HL-60 (cell line): ENCODE results near the gene SLC12A5.

Experiments used
- DNase-seq, 2 experiments: peaks; one replicate each; pipeline ENCODE4 v3.0.0-alpha.2; 2010 to 2020; ENCODE audit warnings: low read depth in 1 of 2, low spot score in 1 of 2
- H3K27ac ChIP-seq: fragments of 250-450 bp; sonication (Bioruptor Pico); replicated peaks from 2 replicates; pipeline ENCODE4 v1.5.1; 2020; ENCODE audit warnings: mild to moderate bottlenecking, moderate library complexity
- H3K27me3 ChIP-seq: fragments of 250-450 bp; sonication (Bioruptor Pico); 2 replicates; pipeline ENCODE4 v1.5.1; 2021; ENCODE audit warnings: mild to moderate bottlenecking, moderate library complexity; ENCODE audit not compliant: insufficient read depth, poor library complexity, severe bottlenecking
- H3K4me3 ChIP-seq: replicated peaks from 2 replicates; pipeline ENCODE4 v1.5.1; 2011; ENCODE audit warnings: mild to moderate bottlenecking, control low read depth, low read length; ENCODE audit not compliant: insufficient read depth
- CTCF ChIP-seq: IDR thresholded peaks from one replicate; pipeline ENCODE4 v1.5.1; 2011; ENCODE audit warnings: low read length, control low read depth, inconsistent platforms; ENCODE audit not compliant: insufficient read depth
- GABPA ChIP-seq: IDR thresholded peaks from 2 replicates; pipeline ENCODE4 v1.6.1; 2012; ENCODE audit warnings: low read depth
- POLR2AphosphoS5 ChIP-seq: IDR thresholded peaks from 2 replicates; pipeline ENCODE4 v1.6.1; 2012; ENCODE audit warnings: low read depth
- SPI1 ChIP-seq: IDR thresholded peaks from 2 replicates; pipeline ENCODE4 v1.6.1; 2012; ENCODE audit warnings: low read depth, mild to moderate bottlenecking, borderline replicate concordance
- TF ChIP-seq, protein P1 (sequence below): IDR thresholded peaks from 2 replicates; pipeline ENCODE4 v1.6.1; 2012; ENCODE audit warnings: low read depth; ENCODE audit not compliant: insufficient replicate concordance

The SLC12A5 gene

GRCh38 chr20:46023999-46024398 is 5.0 kb upstream of the SLC12A5 start:
- Histone ChIP-seq H3K4me3 (no peak overlapping the region), H3K27me3 (peaks cover 19% of the 10 kb centered on the region), H3K27ac (no peak overlapping the region)
- DNase-seq = no peak
- TF ChIP-seq POLR2AphosphoS5 (no peak), SPI1 (no peak), GABPA (no peak), CTCF (no peak)
- TF ChIP-seq, protein P1, sequence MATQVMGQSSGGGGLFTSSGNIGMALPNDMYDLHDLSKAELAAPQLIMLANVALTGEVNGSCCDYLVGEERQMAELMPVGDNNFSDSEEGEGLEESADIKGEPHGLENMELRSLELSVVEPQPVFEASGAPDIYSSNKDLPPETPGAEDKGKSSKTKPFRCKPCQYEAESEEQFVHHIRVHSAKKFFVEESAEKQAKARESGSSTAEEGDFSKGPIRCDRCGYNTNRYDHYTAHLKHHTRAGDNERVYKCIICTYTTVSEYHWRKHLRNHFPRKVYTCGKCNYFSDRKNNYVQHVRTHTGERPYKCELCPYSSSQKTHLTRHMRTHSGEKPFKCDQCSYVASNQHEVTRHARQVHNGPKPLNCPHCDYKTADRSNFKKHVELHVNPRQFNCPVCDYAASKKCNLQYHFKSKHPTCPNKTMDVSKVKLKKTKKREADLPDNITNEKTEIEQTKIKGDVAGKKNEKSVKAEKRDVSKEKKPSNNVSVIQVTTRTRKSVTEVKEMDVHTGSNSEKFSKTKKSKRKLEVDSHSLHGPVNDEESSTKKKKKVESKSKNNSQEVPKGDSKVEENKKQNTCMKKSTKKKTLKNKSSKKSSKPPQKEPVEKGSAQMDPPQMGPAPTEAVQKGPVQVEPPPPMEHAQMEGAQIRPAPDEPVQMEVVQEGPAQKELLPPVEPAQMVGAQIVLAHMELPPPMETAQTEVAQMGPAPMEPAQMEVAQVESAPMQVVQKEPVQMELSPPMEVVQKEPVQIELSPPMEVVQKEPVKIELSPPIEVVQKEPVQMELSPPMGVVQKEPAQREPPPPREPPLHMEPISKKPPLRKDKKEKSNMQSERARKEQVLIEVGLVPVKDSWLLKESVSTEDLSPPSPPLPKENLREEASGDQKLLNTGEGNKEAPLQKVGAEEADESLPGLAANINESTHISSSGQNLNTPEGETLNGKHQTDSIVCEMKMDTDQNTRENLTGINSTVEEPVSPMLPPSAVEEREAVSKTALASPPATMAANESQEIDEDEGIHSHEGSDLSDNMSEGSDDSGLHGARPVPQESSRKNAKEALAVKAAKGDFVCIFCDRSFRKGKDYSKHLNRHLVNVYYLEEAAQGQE = no peak

DNA sequence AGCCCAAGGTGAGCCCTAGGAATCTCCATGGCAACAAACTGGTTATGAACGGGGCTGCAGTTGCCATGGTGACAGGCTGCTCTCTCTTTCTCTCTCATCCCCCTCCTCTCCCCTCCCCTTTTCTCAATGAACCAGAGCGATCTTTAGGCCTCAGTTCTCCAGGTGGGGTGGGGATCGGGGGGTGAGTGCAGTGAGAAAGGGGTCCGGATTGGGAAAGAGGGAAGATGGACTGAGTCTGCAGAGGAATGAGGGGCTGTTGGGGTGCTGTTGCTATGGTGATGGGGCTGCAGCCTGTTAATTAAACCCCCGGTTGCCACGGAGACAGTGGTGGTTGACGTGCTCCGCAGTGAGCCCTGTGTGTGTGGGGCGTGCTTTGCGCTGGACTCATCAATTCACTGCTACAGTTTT is 3.6 kb upstream of the SLC12A5 start:
- DNase-seq = no peak
- no peak for TF ChIP-seq POLR2AphosphoS5
- no peak for TF ChIP-seq SPI1
- TF ChIP-seq CTCF = no peak
- TF ChIP-seq GABPA = no peak
- TF ChIP-seq, protein P1 = no peak
- H3K4me3 ChIP-seq = no peak overlapping the region
- H3K27me3 ChIP-seq = peaks cover 24% of the 10 kb centered on the region
- H3K27ac ChIP-seq = no peak overlapping the region

GRCh38 chr20:46027245-46027853 is 1.7 kb upstream of the SLC12A5 start:
- Histone ChIP-seq H3K27me3 (peaks cover 36% of the 10 kb centered on the region), H3K27ac (no peak overlapping the region), H3K4me3 (no peak overlapping the region)
- TF ChIP-seq CTCF = no peak
- TF ChIP-seq GABPA = no peak
- no peak for TF ChIP-seq POLR2AphosphoS5
- TF ChIP-seq, protein P1 = peak; percentile 96
- DNase-seq = peak in 1 of 2 experiments; percentile 29
